CD4-positive, alpha-beta T cell (primary cell): ENCODE results near the gene FAM210B. TPM values are rescaled to one million over a fixed set of nuclear protein-coding genes. Genes with fewer than 3 reads are reported as not detected.
A peak's percentile ranks its signal among the peaks of the same experiment; 100 is the strongest.

Experiments used
- ATAC-seq: fragments of 200-7000 bp; cut with Tn5 transposase; one replicate; pipeline ENCODE4 v1.10.0; 2022; ENCODE audit warnings: mild to moderate bottlenecking; ENCODE audit not compliant: poor library complexity
- CTCF ChIA-PET: fragments of 350-600 bp; sonication (Branson Sonifier 250); formaldehyde crosslinking; loops from one replicate; lab custom pipeline; 2021; ENCODE audit warnings: antibody characterized with exemption, inconsistent platforms; lab: Charles Lee
- POLR2A ChIA-PET: fragments of 350-600 bp; sonication (Branson Sonifier 250); formaldehyde crosslinking; loops from one replicate; lab custom pipeline; 2021; ENCODE audit warnings: antibody characterized with exemption, inconsistent platforms; lab: Charles Lee
- DNase-seq, 14 experiments: peaks; one replicate each; pipeline ENCODE4 v3.0.0-alpha.2; 2013 to 2020; ENCODE audit warnings: mixed read lengths in 2 of 14
- H3K27ac ChIP-seq, 2 donors: one replicate each; pipeline versions ENCODE4 v1.5.1 to v1.7.0; 2013; ENCODE audit warnings: low read length in 2 of 2, low read depth in 1 of 2, mild to moderate bottlenecking in 1 of 2
- H3K27me3 ChIP-seq, 2 experiments: 1 replicate in 1 of 2; 2 replicates in 1 of 2; pipeline versions ENCODE4 v1.6.1 to v1.7.0; 2013; ENCODE audit warnings: low read length in 2 of 2, control low read depth in 1 of 2, mild to moderate bottlenecking in 1 of 2, moderate library complexity in 1 of 2; ENCODE audit not compliant: insufficient read depth in 2 of 2, control insufficient read depth in 1 of 2
- H3K36me3 ChIP-seq: one replicate; pipeline ENCODE4 v1.6.1; 2013; ENCODE audit warnings: low read length, control low read depth; ENCODE audit not compliant: insufficient read depth
- H3K4me1 ChIP-seq: one replicate; pipeline ENCODE4 v1.6.1; 2013; ENCODE audit warnings: low read length, control low read depth; ENCODE audit not compliant: insufficient read depth
- H3K4me3 ChIP-seq: one replicate; pipeline ENCODE4 v1.5.1; 2013; ENCODE audit warnings: mild to moderate bottlenecking, low read length, moderate library complexity
- H3K9me3 ChIP-seq, 2 experiments: 1 replicate in 1 of 2; 2 replicates in 1 of 2; pipeline versions ENCODE4 v1.6.1 to v1.7.0; 2013; ENCODE audit warnings: low read length in 2 of 2, mild to moderate bottlenecking in 2 of 2, control low read depth in 1 of 2, moderate library complexity in 1 of 2; ENCODE audit not compliant: control insufficient read depth in 1 of 2, insufficient read depth in 1 of 2
- H3K27ac Mint-ChIP-seq: one replicate; pipeline ENCODE4 v1.8.0; 2020; ENCODE audit warnings: mixed read lengths
- H3K27me3 Mint-ChIP-seq: one replicate; pipeline ENCODE4 v1.8.0; 2021; ENCODE audit warnings: mixed read lengths
- H3K36me3 Mint-ChIP-seq: one replicate; pipeline ENCODE4 v1.8.0; 2021; ENCODE audit warnings: low read depth, mixed read lengths
- H3K4me1 Mint-ChIP-seq: one replicate; pipeline ENCODE4 v1.8.0; 2021; ENCODE audit warnings: low read depth, mixed read lengths
- H3K4me3 Mint-ChIP-seq: one replicate; pipeline ENCODE4 v1.8.0; 2020; ENCODE audit warnings: mild to moderate bottlenecking, mixed read lengths
- H3K9me3 Mint-ChIP-seq: one replicate; pipeline ENCODE4 v1.8.0; 2020; ENCODE audit warnings: mixed read lengths
- CTCF ChIP-seq: fragments of 200-600 bp; IDR thresholded peaks from one replicate; pipeline ENCODE4 v1.8.0; 2022; ENCODE audit warnings: antibody characterized with exemption, mild to moderate bottlenecking
- intact Hi-C, 2 experiments: fragments of 100-400 bp; cut with DNase I in 1 of 2; cut with micrococcal nuclease in 1 of 2; formaldehyde crosslinking; loops; one replicate each; pipeline versions ENCODE4 v1.15.1 to v1.9.0; 2023 to 2025; cut with DNase I, micrococcal nuclease
- total RNA-seq, 174 experiments: library from RNA in 2 of 174; stranded (reverse) in 2 of 174; gene quantifications; one replicate each; pipeline ENCODE4 v1.2.3 and lab custom pipeline; 2021 to 2026

FAM210B gene
- total RNA-seq, 2 experiments from 2014 or later = 14.4 to 14.7 TPM

- TF ChIP-seq CTCF = no peak
- Mint-ChIP-seq H3K4me1 (no peaks in the 10 kb centered on the region), H3K4me3 (no peak overlapping the region), H3K9me3 (no peaks in the 10 kb centered on the region), H3K27me3 (no peaks in the 10 kb centered on the region), H3K27ac (peak overlapping the region; percentile 7), H3K36me3 (peaks cover 14% of the 10 kb centered on the region)
- no peak overlapping the region for H3K27ac ChIP-seq
- no peak overlapping the region for H3K4me3 ChIP-seq
- peaks cover 5% of the 10 kb centered on the region for H3K36me3 ChIP-seq
- no peaks in the 10 kb centered on the region for H3K27me3 ChIP-seq
- H3K9me3 ChIP-seq = no peaks in the 10 kb centered on the region
- no peaks in the 10 kb centered on the region for H3K4me1 ChIP-seq
- DNase-seq (no peak), ATAC-seq (no peak)
- intact Hi-C loops = no loop called here
- ChIA-PET POLR2A (interaction anchor here (0.9 to 1.6 kb wide), 4 partner anchors 10 to 26 kb away, joined by 3 to 4 read pairs (median 4); partner anchors contain the start of genes AURKA and CSTF1), CTCF (no interaction called here)
These were observed 14.1 kb downstream of the FAM210B start for GRCh38 chr20:56372850-56373249.

GRCh38 chr20:56373942-56374341, 15.2 kb downstream of the FAM210B start:
- Mint-ChIP-seq H3K4me3 (no peak overlapping the region), H3K27ac (no peak overlapping the region), H3K36me3 (peaks cover 8% of the 10 kb centered on the region), H3K9me3 (no peaks in the 10 kb centered on the region), H3K27me3 (no peaks in the 10 kb centered on the region), H3K4me1 (no peaks in the 10 kb centered on the region)
- ATAC-seq (peak; percentile 32), DNase-seq (peak in 3 of 14 experiments; percentile 22 to 55 (median 46))
- Histone ChIP-seq H3K27me3 (no peaks in the 10 kb centered on the region), H3K4me3 (no peak overlapping the region), H3K36me3 (no peaks in the 10 kb centered on the region), H3K9me3 (no peaks in the 10 kb centered on the region), H3K27ac (no peak overlapping the region), H3K4me1 (no peaks in the 10 kb centered on the region)
- ChIA-PET POLR2A (no interaction called here), CTCF (no interaction called here)
- no peak for TF ChIP-seq CTCF
- intact Hi-C loops = no loop called here

- no peak overlapping the region for H3K27ac Mint-ChIP-seq
These were observed 17.6 kb downstream of the FAM210B start for GRCh38 chr20:56376331-56376730.

More at GRCh38 chr20:56376331-56376730, 17.6 kb downstream of the FAM210B start:
- DNase-seq (no peak), ATAC-seq (no peak)
- Mint-ChIP-seq H3K4me3 (no peak overlapping the region), H3K27me3 (no peaks in the 10 kb centered on the region), H3K4me1 (no peaks in the 10 kb centered on the region), H3K36me3 (no peaks in the 10 kb centered on the region), H3K9me3 (no peaks in the 10 kb centered on the region)
- Histone ChIP-seq H3K36me3 (no peaks in the 10 kb centered on the region), H3K4me3 (no peak overlapping the region), H3K27ac (no peak overlapping the region), H3K4me1 (no peaks in the 10 kb centered on the region), H3K27me3 (no peaks in the 10 kb centered on the region), H3K9me3 (no peaks in the 10 kb centered on the region)
- no peak for TF ChIP-seq CTCF
- POLR2A ChIA-PET = interaction anchor here (1.2 kb wide), 1 partner anchor 16 kb away, joined by 4 read pairs; the partner anchor contains the start of genes AURKA and CSTF1
- CTCF ChIA-PET = no interaction called here
- intact Hi-C loops = no loop called here
